ENCODE data around the gene PARM1.

- no peak for TF ChIP-seq CTCF (IDR thresholded peaks at IDR 0.05)
- no peak for TF ChIP-seq EP300 (IDR thresholded peaks at IDR 0.05)
- TF ChIP-seq POLR2AphosphoS5 (IDR thresholded peaks at IDR 0.05): no peak
Observed at GRCh38 chr4:75003979-75004378, 71.1 kb downstream of the PARM1 start.
